MM.1S (cell line): ENCODE data around the gene FLT1.
A peak's percentile ranks its signal among the peaks of the same experiment; 100 is the strongest.

Experiments used
- DNase-seq: peaks from one replicate; pipeline ENCODE4 v3.0.0-alpha.2; 2015
- H2AFZ ChIP-seq: fragments of 300-600 bp; sonication (generic); 2 replicates; pipeline ENCODE4 v1.6.0; 2016; ENCODE audit warnings: antibody characterized with exemption, low read length
- H3F3A ChIP-seq: fragments of 300-600 bp; sonication (generic); 2 replicates; pipeline ENCODE4 v1.6.1; 2016; ENCODE audit warnings: mild to moderate bottlenecking, antibody characterized with exemption, low read length, moderate library complexity, mixed read lengths; ENCODE audit not compliant: insufficient read depth
- H3K27ac ChIP-seq: fragments of 300-600 bp; sonication (generic); 2 replicates; pipeline ENCODE4 v1.5.1; 2016; ENCODE audit warnings: mild to moderate bottlenecking, low read length
- H3K27me3 ChIP-seq: fragments of 300-600 bp; sonication (generic); replicated peaks from 2 replicates; pipeline ENCODE4 v1.6.0; 2016; ENCODE audit warnings: low read length; ENCODE audit not compliant: insufficient read depth
- H3K36me3 ChIP-seq: fragments of 300-600 bp; sonication (generic); replicated peaks from 2 replicates; pipeline ENCODE4 v1.6.1; 2016; ENCODE audit warnings: mild to moderate bottlenecking, low read length, mixed read lengths; ENCODE audit not compliant: insufficient read depth
- H3K4me1 ChIP-seq: fragments of 300-600 bp; sonication (generic); 2 replicates; pipeline ENCODE4 v1.6.1; 2016; ENCODE audit warnings: low read length, mixed read lengths
- H3K4me2 ChIP-seq: fragments of 300-600 bp; sonication (generic); 2 replicates; pipeline ENCODE4 v1.6.0; 2016; ENCODE audit warnings: low read depth, low read length
- H3K4me3 ChIP-seq: fragments of 300-600 bp; sonication (generic); 2 replicates; pipeline ENCODE4 v1.5.1; 2016; ENCODE audit warnings: low read length, mixed read lengths
- H3K79me2 ChIP-seq: fragments of 300-600 bp; sonication (generic); 2 replicates; pipeline ENCODE4 v1.6.1; 2016; ENCODE audit warnings: mixed run types, low read length, mixed read lengths
- H3K9ac ChIP-seq: fragments of 300-600 bp; sonication (generic); 2 replicates; pipeline ENCODE4 v1.6.1; 2016; ENCODE audit warnings: low read length, mixed read lengths
- H3K9me2 ChIP-seq: fragments of 300-600 bp; sonication (generic); replicated peaks from 2 replicates; pipeline ENCODE4 v1.6.1; 2016; ENCODE audit warnings: mild to moderate bottlenecking, low read length, mixed read lengths; ENCODE audit not compliant: insufficient read depth
- H3K9me3 ChIP-seq: fragments of 300-600 bp; sonication (generic); replicated peaks from 2 replicates; pipeline ENCODE4 v1.6.1; 2016; ENCODE audit warnings: mild to moderate bottlenecking, low read length, mixed read lengths; ENCODE audit not compliant: insufficient read depth
- H4K20me1 ChIP-seq: fragments of 300-600 bp; sonication (generic); 2 replicates; pipeline ENCODE4 v1.6.1; 2016; ENCODE audit warnings: mild to moderate bottlenecking, low read length, moderate library complexity, mixed read lengths; ENCODE audit not compliant: insufficient read depth
- CTCF ChIP-seq: fragments of 300-600 bp; sonication (generic); IDR thresholded peaks from 2 replicates; pipeline ENCODE4 v1.5.1; 2016; ENCODE audit warnings: antibody characterized with exemption, low read length, mixed read lengths
- EZH2 ChIP-seq: fragments of 300-600 bp; sonication (generic); optimal IDR thresholded peaks from 2 replicates; pipeline ENCODE3; 2017; ENCODE audit warnings: low read depth, mild to moderate bottlenecking, antibody characterized with exemption, low read length, mixed read lengths
- EZH2phosphoT487 ChIP-seq: fragments of 300-600 bp; sonication (generic); IDR thresholded peaks from 2 replicates; pipeline ENCODE4 v1.6.1; 2018; ENCODE audit warnings: antibody characterized with exemption, low read length

FLT1 gene

GRCh38 chr13:28429685-28430290 lies 65.1 kb downstream of the FLT1 start:
- no peaks in the 10 kb centered on the region for H3K27me3 ChIP-seq
- H3K4me2 ChIP-seq = peak overlapping the region; percentile 40
- peak; percentile 73 for DNase-seq
- no peaks in the 10 kb centered on the region for H3K9me3 ChIP-seq
- no peaks in the 10 kb centered on the region for H3K36me3 ChIP-seq
- H2AFZ ChIP-seq = 0 out of 2 replicates have a peak overlapping the region, but pooled peaks have one; percentile 17
- H3K4me3 ChIP-seq = peak overlapping the region; percentile 56
- H3K79me2 ChIP-seq = no peaks in the 10 kb centered on the region
- H3K27ac ChIP-seq = peak overlapping the region; percentile 73; the same call in 1 of the 2 replicates
- H4K20me1 ChIP-seq = no peaks in the 10 kb centered on the region
- no peak for TF ChIP-seq EZH2
- peaks cover 16% of the 10 kb centered on the region; the same call in 1 of the 2 replicates for H3K4me1 ChIP-seq
- peak overlapping the region; percentile 28; the same call in 1 of the 2 replicates for H3K9ac ChIP-seq
- no peaks in the 10 kb centered on the region for H3K9me2 ChIP-seq
- peaks cover 8% of the 10 kb centered on the region for H3F3A ChIP-seq

- Histone ChIP-seq H4K20me1 (no peaks in the 10 kb centered on the region), H3K4me1 (peaks cover 16% of the 10 kb centered on the region; the same call in 1 of the 2 replicates), H3F3A (peaks cover 8% of the 10 kb centered on the region), H3K9ac (no peak overlapping the region), H3K79me2 (no peaks in the 10 kb centered on the region), H3K27ac (peak overlapping the region; percentile 73; the same call in 1 of the 2 replicates), H3K27me3 (no peaks in the 10 kb centered on the region), H3K4me2 (peak overlapping the region; percentile 40), H3K9me2 (no peaks in the 10 kb centered on the region), H3K9me3 (no peaks in the 10 kb centered on the region), H3K4me3 (peak overlapping the region; percentile 56), H3K36me3 (no peaks in the 10 kb centered on the region), H2AFZ (no peak overlapping the region)
- no peak for DNase-seq
- TF ChIP-seq CTCF = no peak
- no peak for TF ChIP-seq EZH2phosphoT487
- TF ChIP-seq EZH2 = no peak
These were observed 65.8 kb downstream of the FLT1 start for GRCh38 chr13:28429096-28429495.

- H3F3A ChIP-seq = peaks cover 8% of the 10 kb centered on the region
- no peak overlapping the region for H2AFZ ChIP-seq
- H3K27me3 ChIP-seq = no peaks in the 10 kb centered on the region
- no peaks in the 10 kb centered on the region for H3K9me2 ChIP-seq
- H3K27ac ChIP-seq = no peak overlapping the region
- H3K4me2 ChIP-seq = no peak overlapping the region
- no peaks in the 10 kb centered on the region for H3K9me3 ChIP-seq
- H3K79me2 ChIP-seq = no peaks in the 10 kb centered on the region
- TF ChIP-seq EZH2 = no peak
- no peak for TF ChIP-seq CTCF
- TF ChIP-seq EZH2phosphoT487 = no peak
- H4K20me1 ChIP-seq = no peaks in the 10 kb centered on the region
- no peak for DNase-seq
- H3K4me3 ChIP-seq = no peak overlapping the region
- no peaks in the 10 kb centered on the region for H3K36me3 ChIP-seq
- H3K4me1 ChIP-seq = peaks cover 16% of the 10 kb centered on the region; the same call in 1 of the 2 replicates
- no peak overlapping the region for H3K9ac ChIP-seq
These were observed 68.5 kb downstream of the FLT1 start for GRCh38 chr13:28426381-28426780.

- H3K79me2 ChIP-seq = no peaks in the 10 kb centered on the region
- TF ChIP-seq EZH2phosphoT487 (no peak), CTCF (no peak), EZH2 (no peak)
- no peak overlapping the region for H3K4me3 ChIP-seq
- H3K9me3 ChIP-seq = no peaks in the 10 kb centered on the region
- no peak overlapping the region for H3K27ac ChIP-seq
- no peaks in the 10 kb centered on the region for H4K20me1 ChIP-seq
- peaks cover 13% of the 10 kb centered on the region; the same call in 1 of the 2 replicates for H3K4me1 ChIP-seq
- no peak overlapping the region for H2AFZ ChIP-seq
- no peak overlapping the region for H3K9ac ChIP-seq
- H3F3A ChIP-seq = peaks cover 8% of the 10 kb centered on the region
- no peak for DNase-seq
- no peak overlapping the region for H3K4me2 ChIP-seq
- no peaks in the 10 kb centered on the region for H3K36me3 ChIP-seq
- no peaks in the 10 kb centered on the region for H3K9me2 ChIP-seq
- H3K27me3 ChIP-seq = no peaks in the 10 kb centered on the region
These were observed 69.1 kb downstream of the FLT1 start for GRCh38 chr13:28425793-28426192.
